ENCODE results near the gene CLDN10.
A peak's percentile ranks its signal among the peaks of the same experiment; 100 is the strongest.

The CLDN10 gene

DNA sequence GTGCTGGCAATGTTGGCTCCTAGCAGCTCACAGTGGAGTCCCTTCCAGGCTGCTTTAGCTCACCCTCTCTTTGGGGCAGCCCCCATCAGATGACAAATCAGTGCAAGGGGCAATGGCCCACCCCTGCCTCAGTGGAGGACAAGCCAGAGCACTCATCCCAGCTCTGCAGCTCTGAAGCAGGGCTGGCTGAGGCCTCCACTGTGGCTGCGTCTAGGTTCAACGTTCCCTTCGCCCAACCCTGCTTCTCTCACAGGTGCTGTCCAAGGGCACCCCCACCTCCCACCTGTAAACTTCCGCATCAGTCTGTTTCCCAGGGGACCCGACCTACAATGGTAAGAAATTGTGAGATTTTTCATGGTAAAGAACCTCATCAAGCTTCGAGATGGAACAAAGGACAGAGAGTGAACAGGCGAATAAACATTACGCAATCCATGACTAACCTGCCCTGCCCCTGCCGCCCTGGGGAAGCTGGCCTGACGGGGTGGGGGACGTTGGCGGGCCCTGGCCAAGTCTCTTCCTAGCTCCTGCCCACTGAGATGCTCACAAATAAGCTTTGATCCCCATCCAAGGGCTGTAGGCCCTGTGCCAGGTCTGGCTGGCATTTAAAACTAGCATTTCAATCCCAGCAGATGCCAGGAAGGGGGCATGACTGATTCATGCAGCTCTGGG is 51.5 kb downstream of the CLDN10 start:
- peak; percentile 52 for DNase-seq

DNA sequence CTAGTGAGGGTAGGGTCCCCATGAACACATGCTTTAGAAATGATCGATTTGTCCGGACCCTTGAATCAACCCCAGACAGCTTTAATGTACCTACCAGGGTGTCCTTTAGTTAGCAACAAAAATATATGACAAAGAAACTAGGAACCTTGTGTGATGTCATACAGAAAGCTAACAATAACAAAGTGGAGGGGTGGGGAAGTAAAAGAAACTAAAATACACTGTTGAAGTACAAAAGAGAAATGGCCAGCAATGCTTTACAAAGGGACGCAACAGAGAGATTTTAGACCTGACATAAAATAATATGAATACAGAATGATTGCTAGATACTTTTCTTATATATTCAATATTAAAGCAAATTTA is 52.0 kb downstream of the CLDN10 start:
- DNase-seq = peak; percentile 13

- DNase-seq = no peak
Measured at GRCh38 chr13:95605448-95606125, 53.1 kb downstream of the CLDN10 start.

DNA sequence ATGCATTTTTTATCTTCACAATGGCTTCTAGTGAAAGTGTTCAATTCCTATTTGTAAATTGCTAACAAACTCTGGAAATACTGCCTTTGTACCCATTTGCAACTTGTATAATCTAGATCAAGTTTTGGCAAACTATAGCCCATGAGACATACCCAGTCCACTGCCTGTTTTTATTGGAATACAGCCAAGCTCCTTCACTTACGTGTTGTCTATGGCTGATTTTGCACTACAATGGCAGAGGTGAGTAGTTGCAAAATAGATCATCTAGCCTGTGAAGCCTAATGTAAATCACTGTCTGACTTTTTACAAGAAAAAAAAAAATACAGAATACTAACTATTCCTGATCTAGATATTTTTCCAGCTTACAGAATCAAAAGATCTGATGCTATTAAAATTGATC is 54.8 kb downstream of the CLDN10 start:
- peak; percentile 28 for DNase-seq

DNA sequence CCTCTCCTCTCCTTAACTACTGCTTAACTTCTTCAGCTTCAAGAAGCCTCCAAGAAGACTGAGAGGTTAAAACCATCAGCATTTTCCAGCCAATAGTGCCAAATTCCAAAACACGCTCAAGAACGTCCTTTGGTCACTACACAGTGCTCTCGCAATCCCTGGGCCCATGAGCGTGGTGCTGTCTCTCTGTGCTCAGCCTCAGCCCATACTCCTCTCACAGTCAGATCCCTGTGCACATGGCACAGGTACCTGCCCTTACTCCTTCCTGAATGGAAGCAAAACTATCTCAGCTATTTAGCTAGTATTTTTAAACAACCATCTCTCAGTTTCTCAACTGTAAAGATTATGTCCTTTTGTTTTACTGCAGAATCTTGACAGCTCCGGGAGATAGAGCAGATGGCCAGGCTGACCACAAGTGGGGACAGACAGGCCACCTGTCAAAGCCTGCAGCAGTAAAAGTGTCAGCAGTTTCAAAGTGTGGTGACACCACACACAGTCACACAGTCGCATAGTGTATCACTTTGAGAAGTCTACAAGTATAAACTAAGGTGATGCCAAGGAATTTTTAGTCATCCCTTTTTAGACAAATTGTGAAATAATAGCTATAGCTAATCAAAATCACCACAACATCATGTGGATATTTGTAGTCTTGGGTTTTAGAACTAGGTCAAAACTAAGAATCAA is 56.3 kb downstream of the CLDN10 start:
- peak; percentile 6 for DNase-seq

DNA sequence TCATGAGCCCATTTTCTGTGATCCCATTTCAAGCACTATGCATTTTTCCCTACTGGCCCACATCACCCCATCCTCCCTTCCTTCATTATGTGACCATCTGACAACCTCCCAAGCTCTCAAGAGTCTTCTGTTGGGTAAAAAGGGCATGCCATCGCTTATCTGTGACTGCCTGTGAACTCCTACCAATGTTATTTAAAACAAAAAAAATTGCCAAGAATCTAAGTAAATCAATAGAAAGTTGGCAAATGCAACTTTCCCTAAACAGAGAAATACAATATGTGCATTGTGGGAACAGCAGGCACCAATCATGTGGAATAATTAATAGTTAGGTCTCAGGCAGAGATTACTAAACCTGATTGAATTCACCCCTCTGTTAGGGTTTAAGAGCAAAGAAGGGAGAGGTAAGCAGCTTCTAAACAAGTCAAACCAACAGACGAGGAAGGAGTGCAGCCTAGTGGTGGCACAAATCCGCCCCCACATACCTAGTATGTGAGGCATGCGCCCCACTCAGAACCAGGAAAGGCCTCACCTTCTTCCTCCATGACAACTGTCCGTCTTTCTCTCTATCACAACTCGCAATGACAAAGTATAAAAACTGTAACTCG is 62.2 kb downstream of the CLDN10 start:
- no peak for DNase-seq

DNA sequence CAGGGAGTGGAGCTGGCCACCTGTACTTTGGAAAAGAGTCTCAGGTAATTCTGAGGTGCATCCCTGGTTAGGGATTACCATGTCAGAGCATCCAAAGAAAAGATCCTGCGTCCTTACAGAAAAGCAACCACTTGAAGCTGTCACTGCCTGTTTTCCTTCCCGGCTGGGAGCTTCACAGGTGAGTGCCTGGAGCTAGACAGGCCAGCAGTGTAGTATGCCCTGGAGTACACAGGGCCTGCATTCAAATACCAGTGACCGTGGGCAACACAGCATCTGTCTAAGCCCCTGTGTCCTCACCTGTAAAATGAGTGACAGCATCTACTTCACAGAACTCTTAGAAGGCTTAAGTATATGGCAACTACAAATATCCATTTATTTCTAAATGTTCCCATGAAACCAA is 63.0 kb downstream of the CLDN10 start:
- no peak for DNase-seq

- no peak for DNase-seq
Measured at GRCh38 chr13:95620030-95620824, 67.7 kb downstream of the CLDN10 start.

DNA sequence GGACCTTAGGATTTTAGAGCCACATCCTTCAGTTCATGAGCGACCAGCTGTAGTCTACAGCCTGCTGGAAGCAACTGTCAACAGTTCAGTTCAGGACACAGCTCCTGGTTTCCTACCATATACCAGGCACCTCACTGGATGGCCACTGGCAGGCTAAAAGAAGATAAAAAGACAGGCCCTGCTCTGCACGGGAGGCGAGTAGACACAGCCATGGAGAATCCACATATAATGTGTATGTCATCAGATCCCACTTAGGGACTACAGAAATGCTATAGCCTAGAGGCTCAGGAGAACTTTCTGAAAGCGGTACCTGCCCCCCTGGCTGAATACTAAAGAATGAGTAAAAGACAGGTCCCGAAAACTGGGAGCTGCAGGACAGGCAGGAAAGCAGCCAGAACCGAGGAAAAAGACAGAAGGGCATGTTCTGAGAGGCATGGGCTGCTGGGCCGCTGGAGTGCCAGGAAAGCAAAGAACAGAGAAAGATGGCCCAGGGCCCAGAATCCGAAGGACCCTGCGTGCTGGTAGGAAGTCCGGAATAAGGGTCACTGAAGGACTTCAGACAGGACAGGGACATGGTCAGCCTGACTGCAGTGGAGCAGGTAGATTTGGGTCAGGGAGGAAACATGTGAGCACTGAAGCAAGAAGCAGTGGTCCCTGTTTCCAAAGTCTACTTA is 68.4 kb downstream of the CLDN10 start:
- no peak for DNase-seq

- DNase-seq = no peak
Measured at GRCh38 chr13:95623141-95623540, 70.6 kb downstream of the CLDN10 start.

DNA sequence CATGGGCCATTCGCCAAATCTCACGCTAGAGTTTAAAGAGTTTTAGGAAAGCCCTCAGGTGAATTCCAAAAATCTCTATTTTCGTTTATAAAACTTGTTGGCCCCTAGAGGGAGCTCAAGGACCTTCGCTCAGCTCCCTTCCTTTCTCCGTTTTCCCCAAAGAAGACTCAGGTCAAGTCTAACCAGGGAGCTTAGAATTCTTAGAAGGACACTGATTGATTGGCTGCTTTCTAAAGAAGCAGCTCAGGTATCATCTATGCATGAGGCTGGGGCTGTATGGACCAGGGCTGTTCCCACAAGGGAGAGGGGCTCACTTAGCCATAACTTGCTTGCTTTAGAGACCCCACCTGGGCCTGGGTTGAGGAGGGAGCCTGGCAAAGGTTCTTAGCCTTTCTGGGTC is 71.5 kb downstream of the CLDN10 start:
- DNase-seq = peak; percentile 54

- no peak for DNase-seq
Measured at GRCh38 chr13:95626768-95627167, 74.2 kb downstream of the CLDN10 start.

GRCh38 chr13:95627590-95627989 is 75.1 kb downstream of the CLDN10 start:
- no peak for DNase-seq

DNA sequence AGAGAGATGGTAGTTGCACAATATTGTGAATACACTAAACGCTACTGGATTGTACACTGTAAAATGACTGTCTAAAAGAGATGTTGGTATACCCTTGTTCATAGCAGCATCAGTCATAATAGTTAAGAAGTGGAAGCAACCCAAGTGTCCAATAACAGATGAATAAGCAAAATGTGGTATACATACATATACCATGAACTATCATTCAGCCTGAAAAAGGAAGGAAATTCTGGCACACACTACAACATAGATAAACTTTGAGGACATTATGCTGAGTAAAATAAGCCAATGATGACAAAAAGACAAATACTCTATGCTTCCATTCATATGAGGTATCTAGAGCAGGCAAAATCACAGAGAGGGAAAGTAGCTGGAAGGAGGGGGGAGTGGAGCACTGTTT is 76.0 kb downstream of the CLDN10 start:
- DNase-seq = no peak

DNA sequence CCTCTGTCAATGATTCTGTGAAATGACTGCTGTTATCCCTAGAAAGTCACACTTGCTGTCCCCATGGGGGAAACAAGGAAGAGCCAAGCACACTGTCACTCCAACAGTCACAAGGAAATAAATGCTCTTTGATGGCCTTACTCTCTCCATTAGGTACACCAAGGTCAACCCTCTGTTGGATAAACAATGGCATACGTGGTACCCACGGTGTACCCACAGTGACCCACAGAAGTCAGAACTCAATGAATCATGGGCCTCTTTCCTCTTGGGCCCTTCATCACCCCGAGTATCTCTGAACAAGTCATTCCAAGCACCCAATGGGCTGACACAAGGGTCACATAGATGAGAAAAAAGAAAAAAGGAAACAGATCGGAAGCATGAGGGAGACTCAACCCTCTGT is 76.6 kb downstream of the CLDN10 start:
- DNase-seq = no peak
